Subcutaneous abdominal adipose tissue (tissue), 5 donors: ENCODE data around the gene PCIF1.

Experiments
- H3K27ac ChIP-seq: one replicate; pipeline ENCODE4 v1.7.0; 2013; ENCODE audit warnings: low read depth, mild to moderate bottlenecking, inconsistent platforms, low read length, moderate library complexity
- H3K27me3 ChIP-seq, 5 donors: one replicate each; pipeline ENCODE4 v1.7.0; 2013; ENCODE audit warnings: low read length in 5 of 5, inconsistent platforms in 1 of 5; ENCODE audit not compliant: control insufficient read depth in 5 of 5, insufficient read depth in 4 of 5
- H3K36me3 ChIP-seq, 5 donors: one replicate each; pipeline ENCODE4 v1.7.0; 2013; ENCODE audit warnings: low read length in 5 of 5; ENCODE audit not compliant: control insufficient read depth in 5 of 5, insufficient read depth in 5 of 5
- H3K4me1 ChIP-seq, 5 donors: one replicate each; pipeline ENCODE4 v1.7.0; 2013; ENCODE audit warnings: low read length in 5 of 5, mild to moderate bottlenecking in 3 of 5, moderate library complexity in 1 of 5; ENCODE audit not compliant: control insufficient read depth in 5 of 5, insufficient read depth in 5 of 5
- H3K4me3 ChIP-seq, 5 donors: one replicate each; pipeline ENCODE4 v1.7.0; 2013; ENCODE audit warnings: low read length in 5 of 5, low read depth in 1 of 5
- H3K9ac ChIP-seq, 5 donors: one replicate each; pipeline ENCODE4 v1.7.0; 2013; ENCODE audit warnings: low read length in 5 of 5, mild to moderate bottlenecking in 4 of 5, moderate library complexity in 3 of 5
- H3K9me3 ChIP-seq, 5 donors: one replicate each; pipeline ENCODE4 v1.7.0; 2013; ENCODE audit warnings: low read length in 5 of 5; ENCODE audit not compliant: control insufficient read depth in 5 of 5
- donor health status: healthy.
- donor health status: healthy.
- donor health status: healthy.
- donor health status: healthy.
- donor health status: healthy.

The PCIF1 gene

GRCh38 chr20:45967551-45968080, 33.1 kb downstream of the PCIF1 start:
- no peaks in the 10 kb centered on the region for H3K27me3 ChIP-seq
- H3K4me1 ChIP-seq: peaks cover 0 to 40% (median 32%) of the 10 kb centered on the region in 5 donors
- H3K9me3 ChIP-seq: no peaks in the 10 kb centered on the region
- no peak overlapping the region for H3K9ac ChIP-seq
- no peak overlapping the region for H3K4me3 ChIP-seq
- H3K27ac ChIP-seq: no peak overlapping the region
- peaks cover 0 to 63% (median 57%) of the 10 kb centered on the region in 5 donors for H3K36me3 ChIP-seq

DNA sequence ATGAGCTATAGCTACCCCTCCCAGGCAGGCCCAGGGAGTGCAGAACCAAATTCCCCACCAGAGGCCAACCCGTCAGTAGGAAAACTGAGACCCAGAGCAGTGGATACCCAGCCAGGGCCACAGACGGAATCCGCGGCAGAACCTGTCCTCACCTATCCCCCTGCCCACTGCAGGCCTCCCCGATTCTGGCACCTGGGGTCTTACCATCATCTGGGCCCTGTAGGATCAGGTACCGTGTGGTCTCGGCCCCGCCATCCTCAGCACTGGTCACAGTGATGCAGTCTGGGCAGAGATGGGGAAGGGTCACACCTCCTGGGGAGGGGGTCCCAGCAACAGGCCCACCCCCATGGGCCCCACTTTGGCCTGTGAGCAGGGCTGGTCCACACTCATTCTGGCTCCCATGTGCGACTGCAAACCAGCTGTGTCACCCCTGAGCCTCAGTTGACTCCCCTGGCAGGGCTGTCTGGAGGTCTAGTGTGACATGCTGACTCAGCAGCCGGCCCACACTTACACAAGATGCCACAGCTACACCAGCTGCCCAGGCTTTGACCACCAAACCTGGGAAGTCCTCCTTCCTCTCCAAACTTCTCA, 33.7 kb downstream of the PCIF1 start:
- Histone ChIP-seq H3K36me3 (peaks cover 0 to 59% (median 54%) of the 10 kb centered on the region in 5 donors), H3K27me3 (no peaks in the 10 kb centered on the region), H3K4me3 (no peak overlapping the region), H3K4me1 (peaks cover 0 to 44% (median 37%) of the 10 kb centered on the region in 5 donors), H3K27ac (no peak overlapping the region), H3K9ac (peak overlapping the region in 1 of 5 donors; percentile 35), H3K9me3 (no peaks in the 10 kb centered on the region)

- Histone ChIP-seq H3K27ac (peak overlapping the region; percentile 50), H3K9me3 (no peaks in the 10 kb centered on the region), H3K36me3 (peaks cover 0 to 50% (median 45%) of the 10 kb centered on the region in 5 donors), H3K9ac (peak overlapping the region in 2 of 5 donors; percentile 35 to 97), H3K27me3 (no peaks in the 10 kb centered on the region), H3K4me1 (peaks cover 0 to 44% (median 37%) of the 10 kb centered on the region in 5 donors), H3K4me3 (peak overlapping the region in 1 of 5 donors; percentile 96)
Measured at GRCh38 chr20:45968801-45969711, 34.6 kb downstream of the PCIF1 start.

DNA sequence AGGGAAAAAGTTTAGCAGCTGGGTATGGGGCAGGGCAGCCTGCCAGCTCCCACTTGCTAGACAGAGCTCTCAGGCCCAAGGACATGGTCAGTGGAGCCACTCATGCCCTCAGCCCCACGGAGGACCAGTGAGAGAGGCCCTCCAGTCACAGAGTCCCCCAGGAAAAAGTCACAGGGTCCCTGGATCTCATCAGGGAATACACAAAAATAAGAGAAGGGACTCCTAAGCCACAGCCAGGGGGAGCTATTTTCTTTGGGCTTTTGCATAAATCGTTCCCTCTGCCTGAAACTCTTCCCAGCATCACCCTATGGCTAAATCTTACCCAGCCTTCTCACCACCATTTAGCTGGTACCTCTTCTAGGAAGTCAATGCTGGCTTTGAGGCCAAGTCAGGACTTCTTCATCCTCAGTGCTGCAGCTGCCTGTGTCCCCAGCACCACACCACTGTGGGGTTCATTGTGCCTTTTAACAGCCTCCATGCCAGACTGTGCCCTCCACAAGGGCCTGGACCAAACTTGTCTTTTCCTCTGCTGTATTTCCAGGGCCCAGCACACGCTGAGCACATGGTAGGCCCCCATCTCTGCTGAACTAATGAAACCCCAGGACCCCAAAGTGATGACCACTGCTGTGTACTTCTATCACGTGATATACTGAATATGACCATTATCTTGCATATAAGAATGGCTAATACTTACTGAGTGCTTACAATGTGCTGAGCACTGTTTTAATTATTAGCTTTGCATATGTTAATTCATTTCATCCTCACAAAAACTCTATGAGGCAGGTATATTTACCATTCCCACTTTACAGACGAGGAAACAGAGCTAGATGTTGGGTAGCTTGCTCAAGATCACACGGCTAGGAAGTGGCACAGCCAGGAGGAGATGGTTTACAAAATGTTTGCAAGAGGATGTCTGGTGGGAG, 35.5 kb downstream of the PCIF1 start:
- Histone ChIP-seq H3K4me1 (peaks cover 0 to 44% (median 37%) of the 10 kb centered on the region in 5 donors), H3K9ac (peak overlapping the region in 4 of 5 donors; percentile 97 to 100 (median 100)), H3K27me3 (no peaks in the 10 kb centered on the region), H3K36me3 (peaks cover 0 to 42% (median 37%) of the 10 kb centered on the region in 5 donors), H3K4me3 (peak overlapping the region in 4 of 5 donors; percentile 95 to 97 (median 96)), H3K9me3 (no peaks in the 10 kb centered on the region), H3K27ac (peak overlapping the region; percentile 100)

GRCh38 chr20:45970646-45971424, 36.4 kb downstream of the PCIF1 start:
- H3K9ac ChIP-seq: peak overlapping the region; percentile 89 to 100 (median 100)
- H3K36me3 ChIP-seq: peaks cover 0 to 34% (median 29%) of the 10 kb centered on the region in 5 donors
- no peaks in the 10 kb centered on the region for H3K9me3 ChIP-seq
- peaks cover 0 to 44% (median 37%) of the 10 kb centered on the region in 5 donors for H3K4me1 ChIP-seq
- H3K27ac ChIP-seq: peak overlapping the region; percentile 100
- peak overlapping the region; percentile 93 to 97 (median 96) for H3K4me3 ChIP-seq
- H3K27me3 ChIP-seq: no peaks in the 10 kb centered on the region

DNA sequence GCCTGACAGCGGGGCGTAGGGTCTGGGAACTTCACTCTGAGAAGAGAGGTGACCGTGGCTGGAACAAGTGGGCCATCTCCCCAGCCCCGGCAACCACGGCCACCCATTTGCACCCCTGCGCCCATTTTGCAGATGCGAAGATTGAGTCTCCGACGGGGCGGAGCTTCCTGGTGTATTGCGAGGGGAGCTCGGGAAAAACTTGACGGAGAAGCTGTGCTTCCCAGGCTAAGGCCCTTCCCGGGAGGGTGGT, 36.9 kb downstream of the PCIF1 start:
- H3K27me3 ChIP-seq: no peaks in the 10 kb centered on the region
- peak overlapping the region; percentile 100 for H3K27ac ChIP-seq
- H3K4me3 ChIP-seq: peak overlapping the region; percentile 93 to 97 (median 96)
- no peaks in the 10 kb centered on the region for H3K9me3 ChIP-seq
- peak overlapping the region; percentile 89 to 100 (median 100) for H3K9ac ChIP-seq
- peaks cover 0 to 30% (median 27%) of the 10 kb centered on the region in 5 donors for H3K36me3 ChIP-seq
- peaks cover 0 to 44% (median 37%) of the 10 kb centered on the region in 5 donors for H3K4me1 ChIP-seq

- Histone ChIP-seq H3K27ac (peak within 1 kb of the TSS; percentile 100), H3K4me1 (peaks cover 0 to 44% (median 37%) of the 10 kb centered on the region in 5 donors), H3K36me3 (peaks cover 0 to 26% (median 26%) of the 10 kb centered on the region in 5 donors), H3K4me3 (peak within 1 kb of the TSS; percentile 94 to 97 (median 96)), H3K9me3 (no peaks in the 10 kb centered on the region), H3K9ac (peak within 1 kb of the TSS; percentile 93 to 100 (median 100)), H3K27me3 (no peaks in the 10 kb centered on the region)
Measured at GRCh38 chr20:45971675-45972499, 37.4 kb downstream of the PCIF1 start, which contains the start of gene ZNF335. Gene ZNF335, minus strand, starts transcription at chr20:45972203. Its CDS starts 793 bp downstream, at chr20:45971410.

GRCh38 chr20:45972500-45973183, 38.2 kb downstream of the PCIF1 start:
- Histone ChIP-seq H3K9me3 (no peaks in the 10 kb centered on the region), H3K27me3 (no peaks in the 10 kb centered on the region), H3K27ac (peak overlapping the region; percentile 100), H3K4me1 (peaks cover 0 to 44% (median 37%) of the 10 kb centered on the region in 5 donors), H3K4me3 (peak overlapping the region; percentile 69 to 97 (median 95)), H3K9ac (peak overlapping the region in 4 of 5 donors; percentile 97 to 100 (median 100)), H3K36me3 (peaks cover 0 to 19% (median 18%) of the 10 kb centered on the region in 5 donors)
